DND-41 (cell line): ENCODE measurements around the gene GNAT2.
A peak's percentile ranks its signal among the peaks of the same experiment; 100 is the strongest.

ENCODE experiments used
- ATAC-seq: fragments of 200-7000 bp; cut with Tn5 transposase; 3 replicates; pipeline ENCODE4 v1.9.1; 2021; ENCODE audit warnings: low read depth; ENCODE audit not compliant: insufficient read depth
- DNase-seq: peaks from one replicate; pipeline ENCODE4 v3.0.0-alpha.2; 2020
- H2AFZ ChIP-seq: 2 replicates; pipeline ENCODE4 v1.6.0; 2012; ENCODE audit warnings: low read depth, low read length
- H3K27ac ChIP-seq: 2 replicates; pipeline ENCODE4 v1.5.1; 2012; ENCODE audit warnings: low read length, inconsistent platforms
- H3K27me3 ChIP-seq: fragments of 200-600 bp; sonication (generic); 2 replicates; pipeline ENCODE4 v1.6.0; 2012; ENCODE audit warnings: low read length, mild to moderate bottlenecking, inconsistent platforms; ENCODE audit not compliant: insufficient read depth, poor library complexity
- H3K36me3 ChIP-seq: 2 replicates; pipeline ENCODE4 v1.5.1; 2012; ENCODE audit warnings: low read length, inconsistent platforms; ENCODE audit not compliant: insufficient read depth
- H3K4me1 ChIP-seq: 2 replicates; pipeline ENCODE4 v1.5.1; 2012; ENCODE audit warnings: mild to moderate bottlenecking, low read length; ENCODE audit not compliant: insufficient read depth
- H3K4me2 ChIP-seq: 2 replicates; pipeline ENCODE4 v1.6.0; 2012; ENCODE audit warnings: mild to moderate bottlenecking, moderate library complexity, low read length, inconsistent platforms; ENCODE audit not compliant: insufficient read depth
- H3K4me3 ChIP-seq, 2 experiments: fragments of 200-600 bp in 1 of 2; shearing (Covaris generic) in 1 of 2; 2 replicates each; pipeline ENCODE4 v1.5.1; 2012 to 2016; ENCODE audit warnings: inconsistent platforms in 2 of 2, low read length in 2 of 2, mild to moderate bottlenecking in 2 of 2, low read depth in 1 of 2, moderate library complexity in 1 of 2
- H3K79me2 ChIP-seq: 2 replicates; pipeline ENCODE4 v1.6.0; 2012; ENCODE audit warnings: low read length, inconsistent platforms; ENCODE audit not compliant: insufficient read depth
- H3K9ac ChIP-seq: 2 replicates; pipeline ENCODE4 v1.6.0; 2012; ENCODE audit warnings: low read depth, mild to moderate bottlenecking, inconsistent platforms, low read length, moderate library complexity
- H3K9me3 ChIP-seq: 2 replicates; pipeline ENCODE4 v1.5.1; 2012; ENCODE audit warnings: low read length, moderate library complexity, mild to moderate bottlenecking, inconsistent platforms; ENCODE audit not compliant: insufficient read depth, severe bottlenecking
- H4K20me1 ChIP-seq: 2 replicates; pipeline ENCODE4 v1.6.0; 2012; ENCODE audit warnings: low read length; ENCODE audit not compliant: insufficient read depth
- CTCF ChIP-seq: IDR thresholded peaks from 2 replicates; pipeline ENCODE4 v1.5.1; 2012; ENCODE audit warnings: borderline replicate concordance, low read length, moderate library complexity, mild to moderate bottlenecking; ENCODE audit not compliant: poor library complexity, severe bottlenecking; ENCODE audit errors: extremely low read depth
- EZH2 ChIP-seq: IDR thresholded peaks from 3 replicates; pipeline ENCODE4 v1.6.1; 2012; ENCODE audit warnings: borderline replicate concordance, low read depth, mild to moderate bottlenecking, moderate library complexity, low read length, inconsistent platforms; ENCODE audit not compliant: severe bottlenecking

Gene GNAT2

GRCh38 chr1:109632671-109633346 lies 13.4 kb upstream of the GNAT2 start:
- Histone ChIP-seq H4K20me1 (no peaks in the 10 kb centered on the region), H3K4me2 (no peak overlapping the region), H3K9me3 (no peaks in the 10 kb centered on the region), H3K27ac (no peak overlapping the region), H2AFZ (no peak overlapping the region), H3K4me1 (no peaks in the 10 kb centered on the region), H3K4me3 (no peak overlapping the region), H3K9ac (no peak overlapping the region), H3K36me3 (peaks cover 41% of the 10 kb centered on the region), H3K27me3 (no peaks in the 10 kb centered on the region), H3K79me2 (no peaks in the 10 kb centered on the region)
- no peak for TF ChIP-seq EZH2
- TF ChIP-seq CTCF: no peak
- ATAC-seq (0 out of 3 replicates have a peak, but pooled peaks have one; percentile 13), DNase-seq (no peak)

GRCh38 chr1:109631513-109632505 lies 12.4 kb upstream of the GNAT2 start:
- Histone ChIP-seq H3K4me3 (no peak overlapping the region), H3K4me1 (no peaks in the 10 kb centered on the region), H3K27ac (no peak overlapping the region), H4K20me1 (no peaks in the 10 kb centered on the region), H2AFZ (no peak overlapping the region), H3K9ac (no peak overlapping the region), H3K27me3 (no peaks in the 10 kb centered on the region), H3K4me2 (no peak overlapping the region), H3K36me3 (peaks cover 50% of the 10 kb centered on the region), H3K79me2 (no peaks in the 10 kb centered on the region), H3K9me3 (no peaks in the 10 kb centered on the region)
- TF ChIP-seq CTCF (no peak), EZH2 (no peak)
- no peak for ATAC-seq
- DNase-seq: no peak

DNA sequence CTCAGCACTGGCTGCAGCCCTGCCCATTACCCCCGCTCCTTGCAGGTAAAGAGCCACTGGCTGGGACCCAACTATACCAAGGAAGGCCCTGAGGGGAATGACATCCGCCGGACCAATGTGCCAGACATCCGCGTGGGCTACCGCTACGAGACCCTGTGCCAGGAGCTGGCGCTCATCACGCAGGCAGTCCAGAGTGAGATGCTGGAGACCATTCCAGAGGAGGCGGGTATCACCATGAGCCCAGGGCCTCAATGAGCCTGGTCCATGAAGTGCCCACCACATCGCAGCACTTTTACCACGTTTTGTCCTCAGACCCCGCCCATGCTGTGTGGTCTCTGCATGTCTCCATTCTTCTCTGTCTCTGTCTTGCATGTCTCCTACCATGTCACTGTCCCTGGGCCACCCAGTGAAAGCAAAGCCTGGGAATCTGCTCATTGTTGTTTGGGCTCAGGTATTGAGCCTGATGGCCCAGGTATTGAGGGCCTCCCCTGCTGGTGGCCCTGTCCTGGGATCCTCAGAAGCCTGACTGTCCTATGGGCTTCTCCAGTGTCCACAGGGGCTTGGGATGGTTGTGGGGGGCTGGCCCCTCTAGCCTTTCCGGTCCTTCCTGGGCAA lies 11.6 kb upstream of the GNAT2 start:
- no peaks in the 10 kb centered on the region for H4K20me1 ChIP-seq
- no peaks in the 10 kb centered on the region for H3K4me1 ChIP-seq
- H3K36me3 ChIP-seq: peaks cover 55% of the 10 kb centered on the region

More for the DNA sequence above, 11.6 kb upstream of the GNAT2 start:
- H3K9me3 ChIP-seq: no peaks in the 10 kb centered on the region
- no peak overlapping the region for H3K4me2 ChIP-seq
- H3K9ac ChIP-seq: no peak overlapping the region
- TF ChIP-seq CTCF (no peak), EZH2 (no peak)
- no peak overlapping the region for H2AFZ ChIP-seq
- H3K27ac ChIP-seq: no peak overlapping the region
- no peak overlapping the region for H3K4me3 ChIP-seq
- no peaks in the 10 kb centered on the region for H3K79me2 ChIP-seq
- ATAC-seq (no peak), DNase-seq (no peak)
- no peaks in the 10 kb centered on the region for H3K27me3 ChIP-seq
